HG02623 (cell line): ENCODE results near the gene TLL2.
A peak's percentile ranks its signal among the peaks of the same experiment; 100 is the strongest.

Experiments used
- ATAC-seq: cut with Tn5 transposase; IDR thresholded peaks from one replicate; pipeline ENCODE4 v1.9.1; 2021; ENCODE audit warnings: moderate library complexity; ENCODE audit not compliant: unreplicated experiment

The TLL2 gene

GRCh38 chr10:96367470-96367869, 146.3 kb downstream of the TLL2 start:
- no peak for ATAC-seq

- no peak for ATAC-seq
Observed at GRCh38 chr10:96366508-96366907, 147.2 kb downstream of the TLL2 start.

GRCh38 chr10:96365571-96365970, 148.2 kb downstream of the TLL2 start:
- ATAC-seq = no peak

GRCh38 chr10:96360766-96361165, 153.0 kb downstream of the TLL2 start:
- no peak for ATAC-seq

GRCh38 chr10:96360331-96360730, 153.4 kb downstream of the TLL2 start:
- no peak for ATAC-seq

GRCh38 chr10:96359616-96360015, 154.1 kb downstream of the TLL2 start:
- ATAC-seq = no peak

GRCh38 chr10:96358851-96359540, 154.7 kb downstream of the TLL2 start, which contains the start of gene OPALIN:
OPALIN (minus strand) TSS chr10:96359002; CDS start chr10:96358896, 106 bp downstream.
- ATAC-seq = no peak

- ATAC-seq = no peak
Observed at GRCh38 chr10:96357038-96357620, 156.6 kb downstream of the TLL2 start.

GRCh38 chr10:96352582-96352981, 161.1 kb downstream of the TLL2 start:
- no peak for ATAC-seq

- no peak for ATAC-seq
Observed at GRCh38 chr10:96352027-96352426, 161.7 kb downstream of the TLL2 start.

- ATAC-seq = no peak
Observed at GRCh38 chr10:96346295-96346694, 167.4 kb downstream of the TLL2 start.

- no peak for ATAC-seq
Observed at GRCh38 chr10:96345222-96345621, 168.5 kb downstream of the TLL2 start.

- no peak for ATAC-seq
Observed at GRCh38 chr10:96344178-96344577, 169.5 kb downstream of the TLL2 start.

- ATAC-seq = no peak
Observed at GRCh38 chr10:96342402-96342801, 171.3 kb downstream of the TLL2 start.

- ATAC-seq = no peak
Observed at GRCh38 chr10:96341219-96342182, 172.2 kb downstream of the TLL2 start.

GRCh38 chr10:96339956-96340904, 173.5 kb downstream of the TLL2 start:
- ATAC-seq = peak; percentile 48

- no peak for ATAC-seq
Observed at GRCh38 chr10:96339383-96339782, 174.3 kb downstream of the TLL2 start.

GRCh38 chr10:96338279-96338925, 175.3 kb downstream of the TLL2 start:
- ATAC-seq = no peak

GRCh38 chr10:96337106-96337505, 176.6 kb downstream of the TLL2 start:
- ATAC-seq = no peak
